Colonic mucosa (tissue), 4 donors: ENCODE measurements around the gene LNX1. TPM values are rescaled to one million over a fixed set of nuclear protein-coding genes. Genes with fewer than 3 reads are reported as not detected.

Experiments
- DNase-seq: peaks from one replicate; pipeline ENCODE4 v3.0.0-alpha.2; 2020
- H3K27ac ChIP-seq: fragments of 200-600 bp; one replicate; pipeline ENCODE4 v1.8.0; 2021
- H3K27me3 ChIP-seq: fragments of 200-600 bp; one replicate; pipeline ENCODE4 v1.8.0; 2021
- H3K36me3 ChIP-seq: fragments of 200-600 bp; one replicate; pipeline ENCODE4 v1.8.0; 2021
- H3K4me1 ChIP-seq: fragments of 200-600 bp; one replicate; pipeline ENCODE4 v1.8.0; 2021; ENCODE audit warnings: mild to moderate bottlenecking
- H3K4me3 ChIP-seq: fragments of 200-600 bp; one replicate; pipeline ENCODE4 v1.8.0; 2021
- H3K9ac ChIP-seq, 2 donors: one replicate each; pipeline ENCODE4 v1.7.0; 2013; ENCODE audit warnings: control low read depth in 2 of 2, low read depth in 2 of 2, low read length in 2 of 2
- H3K9me3 ChIP-seq: fragments of 200-600 bp; one replicate; pipeline ENCODE4 v1.8.0; 2021
- intact Hi-C: fragments of 100-400 bp; cut with DNase I; formaldehyde crosslinking; loops from one replicate; pipeline ENCODE4 v1.14.1; 2022
- total RNA-seq, 2 donors: library from RNA; stranded (reverse); fragmentation: NEBNext Ultra II Directional in 1 of 2; extraction: Animal tissue kit (Norgen Biotek cat#: 25700) in 1 of 2; gene quantifications; one replicate each; pipeline ENCODE4 v1.2.1, GENCODE V29; 2021
- TF ChIP-seq, protein P1 (sequence below): fragments of 200-600 bp; IDR thresholded peaks from one replicate; pipeline ENCODE4 v1.8.0; 2022; ENCODE audit warnings: antibody characterized with exemption, mild to moderate bottlenecking
- donor health status: healthy.
- donor health status: DM: no; HTN: no; CAD: no.
- donor health status: DM: no; HTN: no; CAD: no.

LNX1 gene
- total RNA-seq, 2 donors from 2014 or later = 9.7 to 25.0 TPM

- intact Hi-C loops = loop anchor here (10.0 kb wide), 1 partner anchor 185 kb away; no protein-coding TSS in a partner anchor
- Histone ChIP-seq H3K9me3 (no peaks in the 10 kb centered on the region), H3K27ac (no peak overlapping the region), H3K4me1 (no peaks in the 10 kb centered on the region), H3K9ac (no peak overlapping the region), H3K4me3 (no peak overlapping the region), H3K27me3 (no peaks in the 10 kb centered on the region), H3K36me3 (no peaks in the 10 kb centered on the region)
- TF ChIP-seq, protein P1, sequence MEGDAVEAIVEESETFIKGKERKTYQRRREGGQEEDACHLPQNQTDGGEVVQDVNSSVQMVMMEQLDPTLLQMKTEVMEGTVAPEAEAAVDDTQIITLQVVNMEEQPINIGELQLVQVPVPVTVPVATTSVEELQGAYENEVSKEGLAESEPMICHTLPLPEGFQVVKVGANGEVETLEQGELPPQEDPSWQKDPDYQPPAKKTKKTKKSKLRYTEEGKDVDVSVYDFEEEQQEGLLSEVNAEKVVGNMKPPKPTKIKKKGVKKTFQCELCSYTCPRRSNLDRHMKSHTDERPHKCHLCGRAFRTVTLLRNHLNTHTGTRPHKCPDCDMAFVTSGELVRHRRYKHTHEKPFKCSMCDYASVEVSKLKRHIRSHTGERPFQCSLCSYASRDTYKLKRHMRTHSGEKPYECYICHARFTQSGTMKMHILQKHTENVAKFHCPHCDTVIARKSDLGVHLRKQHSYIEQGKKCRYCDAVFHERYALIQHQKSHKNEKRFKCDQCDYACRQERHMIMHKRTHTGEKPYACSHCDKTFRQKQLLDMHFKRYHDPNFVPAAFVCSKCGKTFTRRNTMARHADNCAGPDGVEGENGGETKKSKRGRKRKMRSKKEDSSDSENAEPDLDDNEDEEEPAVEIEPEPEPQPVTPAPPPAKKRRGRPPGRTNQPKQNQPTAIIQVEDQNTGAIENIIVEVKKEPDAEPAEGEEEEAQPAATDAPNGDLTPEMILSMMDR = no peak
- no peak for DNase-seq
Measured at GRCh38 chr4:53619431-53619830, 28.1 kb upstream of the LNX1 start.

- Histone ChIP-seq H3K36me3 (no peaks in the 10 kb centered on the region), H3K4me1 (no peaks in the 10 kb centered on the region), H3K4me3 (no peak overlapping the region), H3K27me3 (no peaks in the 10 kb centered on the region), H3K27ac (no peak overlapping the region), H3K9ac (no peak overlapping the region), H3K9me3 (no peaks in the 10 kb centered on the region)
- no peak for DNase-seq
- intact Hi-C loops = loop anchor here (10.0 kb wide), 1 partner anchor 186 kb away; no protein-coding TSS in a partner anchor
- TF ChIP-seq, protein P1 = no peak
Measured at GRCh38 chr4:53618321-53618720, 27.0 kb upstream of the LNX1 start.

GRCh38 chr4:53617101-53617680 is 25.9 kb upstream of the LNX1 start:
- no peaks in the 10 kb centered on the region for H3K9me3 ChIP-seq
- intact Hi-C loops = loop anchor here (10.0 kb wide), 1 partner anchor 188 kb away; no protein-coding TSS in a partner anchor
- H3K4me1 ChIP-seq = no peaks in the 10 kb centered on the region
- H3K36me3 ChIP-seq = no peaks in the 10 kb centered on the region
- TF ChIP-seq, protein P1 = no peak
- H3K9ac ChIP-seq = no peak overlapping the region
- H3K27me3 ChIP-seq = no peaks in the 10 kb centered on the region
- no peak overlapping the region for H3K4me3 ChIP-seq
- no peak overlapping the region for H3K27ac ChIP-seq
- no peak for DNase-seq

- Histone ChIP-seq H3K36me3 (no peaks in the 10 kb centered on the region), H3K9me3 (no peaks in the 10 kb centered on the region), H3K27me3 (no peaks in the 10 kb centered on the region), H3K9ac (no peak overlapping the region), H3K4me3 (no peak overlapping the region), H3K27ac (no peak overlapping the region), H3K4me1 (no peaks in the 10 kb centered on the region)
- no peak for DNase-seq
- TF ChIP-seq, protein P1 = no peak
- intact Hi-C loops = loop anchor here (10.0 kb wide), 1 partner anchor 189 kb away; no protein-coding TSS in a partner anchor
Measured at GRCh38 chr4:53616219-53616618, 24.9 kb upstream of the LNX1 start.

- Histone ChIP-seq H3K9ac (no peak overlapping the region), H3K4me1 (no peaks in the 10 kb centered on the region), H3K4me3 (no peak overlapping the region), H3K9me3 (no peaks in the 10 kb centered on the region), H3K27ac (no peak overlapping the region), H3K36me3 (no peaks in the 10 kb centered on the region), H3K27me3 (no peaks in the 10 kb centered on the region)
- TF ChIP-seq, protein P1 = no peak
- DNase-seq = no peak
- intact Hi-C loops = loop anchor here (10.0 kb wide), 1 partner anchor 190 kb away; no protein-coding TSS in a partner anchor
Measured at GRCh38 chr4:53614591-53614990, 23.3 kb upstream of the LNX1 start.
